Thyroid gland (tissue), 4 donors: ENCODE data around the gene P2RX4. TPM values are rescaled to one million over a fixed set of nuclear protein-coding genes. Genes with fewer than 3 reads are reported as not detected.

Experiments
- DNase-seq, 2 donors: peaks; one replicate each; pipeline ENCODE4 v3.0.0-alpha.2; 2019
- H3K27ac ChIP-seq, 3 donors: fragments of 200-600 bp; sonication (generic); 1 replicate in 2 of 3; 2 replicates in 1 of 3; pipeline ENCODE4 v1.5.1; 2016 to 2019; ENCODE audit warnings: mild to moderate bottlenecking in 1 of 3, moderate library complexity in 1 of 3
- H3K27me3 ChIP-seq: fragments of 200-600 bp; sonication (generic); one replicate; pipeline ENCODE4 v1.5.1; 2019
- H3K36me3 ChIP-seq, 2 donors: fragments of 200-600 bp; sonication (generic); one replicate each; pipeline ENCODE4 v1.5.1; 2016 to 2019
- H3K4me1 ChIP-seq, 2 donors: fragments of 200-600 bp; sonication (generic); one replicate each; pipeline ENCODE4 v1.5.1; 2017 to 2019
- H3K4me3 ChIP-seq, 3 donors: fragments of 200-600 bp; sonication (generic); replicated peaks in 1 of 3; 1 replicate in 2 of 3; 2 replicates in 1 of 3; pipeline ENCODE4 v1.5.1; 2016; ENCODE audit warnings: mild to moderate bottlenecking in 1 of 3
- H3K9me3 ChIP-seq: fragments of 200-600 bp; sonication (generic); one replicate; pipeline ENCODE4 v1.5.1; 2017
- CTCF ChIP-seq, 6 experiments: fragments of 200-600 bp in 3 of 6; fragments of 450-650 bp in 3 of 6; sonication (generic) in 3 of 6; IDR thresholded peaks; one replicate each; pipeline ENCODE4 v1.5.1; 2016 to 2019; ENCODE audit warnings: antibody characterized with exemption in 6 of 6, mild to moderate bottlenecking in 2 of 6, inconsistent platforms in 1 of 6, moderate library complexity in 1 of 6
- POLR2A ChIP-seq, 2 donors: fragments of 450-650 bp; IDR thresholded peaks; one replicate each; pipeline ENCODE4 v1.6.1; 2017; ENCODE audit warnings: antibody characterized with exemption in 2 of 2, mild to moderate bottlenecking in 2 of 2, moderate library complexity in 1 of 2
- whole genome bisulfite sequencing, 2 donors: methylation state at CpG; one replicate each; pipeline ENCODE4 v1.1.5; 2017; 5-methylcytosine and 5-hydroxymethylcytosine counted together
- intact Hi-C: fragments of 100-400 bp; cut with DNase I; formaldehyde crosslinking; loops from one replicate; pipeline ENCODE4 v1.15.1; 2023
- total RNA-seq, 4 donors: library from RNA; depleted of rRNA; stranded (reverse); fragments of >200 nt; gene quantifications; one replicate each; pipeline ENCODE4 v1.2.3, GENCODE V29; 2016

The P2RX4 gene
- total RNA-seq, 4 donors from 2014 or later = 36.8 to 87.3 (median 56.1) TPM

- H3K4me1 ChIP-seq = peaks cover 6 to 12% of the 10 kb centered on the region in 2 donors
- DNase-seq = no peak
- no peaks in the 10 kb centered on the region for H3K36me3 ChIP-seq
- H3K9me3 ChIP-seq = no peaks in the 10 kb centered on the region
- no peaks in the 10 kb centered on the region for H3K27me3 ChIP-seq
- H3K4me3 ChIP-seq = no peak overlapping the region
- 74 to 84% methylated on average over 14 of the region's 14 CpGs for WGBS, 2 donors
- H3K27ac ChIP-seq = peak overlapping the region in 1 of 3 donors; percentile 40
- intact Hi-C loops = no loop called here
- TF ChIP-seq CTCF (IDR thresholded peaks at IDR 0.05) (no peak), POLR2A (IDR thresholded peaks at IDR 0.05) (no peak)
These were observed 5.2 kb downstream of the P2RX4 start for GRCh38 chr12:121214855-121215745.

GRCh38 chr12:121216102-121216501 lies 6.2 kb downstream of the P2RX4 start:
- no peak for TF ChIP-seq POLR2A (IDR thresholded peaks at IDR 0.05)
- 95 to 97% methylated on average over 4 of the region's 4 CpGs for WGBS, 2 donors
- H3K4me1 ChIP-seq = peaks cover 0 to 3% of the 10 kb centered on the region in 2 donors
- no peak overlapping the region for H3K27ac ChIP-seq
- H3K27me3 ChIP-seq = no peaks in the 10 kb centered on the region
- no peaks in the 10 kb centered on the region for H3K9me3 ChIP-seq
- intact Hi-C loops = no loop called here
- DNase-seq = no peak
- no peak overlapping the region for H3K4me3 ChIP-seq
- no peaks in the 10 kb centered on the region for H3K36me3 ChIP-seq

- intact Hi-C loops = no loop called here
- no peak for DNase-seq
- no peak for TF ChIP-seq POLR2A (IDR thresholded peaks at IDR 0.05)
- no peak for TF ChIP-seq CTCF (IDR thresholded peaks at IDR 0.05)
- WGBS, 2 donors = 83 to 95% methylated on average over 8 of the region's 8 CpGs
- Histone ChIP-seq H3K4me3 (no peak overlapping the region), H3K27me3 (no peaks in the 10 kb centered on the region), H3K9me3 (no peaks in the 10 kb centered on the region), H3K27ac (no peak overlapping the region), H3K36me3 (no peaks in the 10 kb centered on the region), H3K4me1 (no peaks in the 10 kb centered on the region)
These were observed 7.1 kb downstream of the P2RX4 start for GRCh38 chr12:121217063-121217462.

- H3K27me3 ChIP-seq = no peaks in the 10 kb centered on the region
- WGBS, 2 donors = 86 to 87% methylated on average over 5 of the region's 5 CpGs
- intact Hi-C loops = no loop called here
- H3K27ac ChIP-seq = no peak overlapping the region
- H3K36me3 ChIP-seq = no peaks in the 10 kb centered on the region
- no peak for TF ChIP-seq CTCF (IDR thresholded peaks at IDR 0.05)
- no peak for TF ChIP-seq POLR2A (IDR thresholded peaks at IDR 0.05)
- no peaks in the 10 kb centered on the region for H3K4me1 ChIP-seq
- no peak overlapping the region for H3K4me3 ChIP-seq
- no peaks in the 10 kb centered on the region for H3K9me3 ChIP-seq
- no peak for DNase-seq
These were observed 7.8 kb downstream of the P2RX4 start for GRCh38 chr12:121217761-121218160.

GRCh38 chr12:121218588-121219352 lies 8.8 kb downstream of the P2RX4 start:
- Histone ChIP-seq H3K9me3 (no peaks in the 10 kb centered on the region), H3K36me3 (no peaks in the 10 kb centered on the region), H3K4me3 (no peak overlapping the region), H3K27me3 (no peaks in the 10 kb centered on the region), H3K27ac (no peak overlapping the region), H3K4me1 (no peaks in the 10 kb centered on the region)
- intact Hi-C loops = no loop called here
- WGBS, 2 donors = 92 to 93% methylated on average over 18 of the region's 18 CpGs
- TF ChIP-seq POLR2A (IDR thresholded peaks at IDR 0.05) (no peak), CTCF (IDR thresholded peaks at IDR 0.05) (no peak)
- DNase-seq = no peak
